Right ventricle myocardium inferior (tissue), 1 donor: ENCODE data around the gene CRYAA. TPM values are rescaled to one million over a fixed set of nuclear protein-coding genes. Genes with fewer than 3 reads are reported as not detected.
"Not testable (repeated sequence)": the region's sequence is repeated elsewhere in the genome, so short reads cannot be mapped to it uniquely, and the experiment has no call there.

Source experiments
- ATAC-seq: fragments of 200-7000 bp; cut with Tn5 transposase; one replicate; pipeline ENCODE4 v1.9.1; 2020; ENCODE audit warnings: mild to moderate bottlenecking, moderate library complexity
- DNase-seq: peaks from one replicate; pipeline ENCODE4 v3.0.0; 2021; ENCODE audit errors: missing footprints
- intact Hi-C: fragments of 100-400 bp; cut with DNase I; formaldehyde crosslinking; loops from one replicate; pipeline ENCODE4 v1.11.0; 2022
- long read RNA-seq: library from polyadenylated mRNA; unstranded; transcript quantifications from one replicate; pipeline ENCODE4 v2.0.0, GENCODE V29; 2021
- total RNA-seq: library from RNA; stranded (reverse); fragmentation: NEBNext Ultra II Directional; extraction: Animal tissue kit (Norgen Biotek cat#: 25700); gene quantifications from one replicate; pipeline ENCODE4 v1.2.1, GENCODE V29; 2021
- donor health status: DM: no; HTN: yes; CAD: no; lungs with severe emphysema.

CRYAA gene
- total RNA-seq: not detected
- long read RNA-seq: 0 reads

DNA sequence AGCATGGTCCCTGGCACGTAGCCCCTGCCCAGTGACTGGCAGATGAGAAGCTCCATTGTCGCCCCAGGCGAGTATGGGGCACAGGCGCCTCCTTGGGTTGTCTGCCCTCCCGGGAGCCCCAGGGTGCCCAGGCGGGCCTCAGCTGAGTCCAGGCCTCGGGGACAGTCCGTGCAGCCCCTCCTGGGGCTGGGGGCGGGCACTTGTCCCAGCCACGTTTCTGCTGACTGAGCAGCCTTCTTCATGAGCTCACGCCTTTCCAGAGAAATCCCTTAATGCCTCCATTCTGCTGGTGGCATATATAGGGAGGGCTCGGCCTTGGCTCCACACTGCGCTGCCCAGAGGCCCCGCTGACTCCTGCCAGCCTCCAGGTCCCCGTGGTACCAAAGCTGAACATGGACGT lies at the start of gene CRYAA:
TSS of gene CRYAA (plus strand) at position 301 of the 400 bp plus-strand sequence. CDS start at position 393, 92 bp downstream.
- DNase-seq, intact Hi-C loops, ATAC-seq: not testable (repeated sequence)

- DNase-seq, intact Hi-C loops, ATAC-seq: not testable (repeated sequence)
Observed at GRCh38 chr21:43130094-43130493, 38.7 kb upstream of the CRYAA start.

- intact Hi-C loops, DNase-seq, ATAC-seq: not testable (repeated sequence)
Observed at GRCh38 chr21:43134520-43134919, 34.3 kb upstream of the CRYAA start.

DNA sequence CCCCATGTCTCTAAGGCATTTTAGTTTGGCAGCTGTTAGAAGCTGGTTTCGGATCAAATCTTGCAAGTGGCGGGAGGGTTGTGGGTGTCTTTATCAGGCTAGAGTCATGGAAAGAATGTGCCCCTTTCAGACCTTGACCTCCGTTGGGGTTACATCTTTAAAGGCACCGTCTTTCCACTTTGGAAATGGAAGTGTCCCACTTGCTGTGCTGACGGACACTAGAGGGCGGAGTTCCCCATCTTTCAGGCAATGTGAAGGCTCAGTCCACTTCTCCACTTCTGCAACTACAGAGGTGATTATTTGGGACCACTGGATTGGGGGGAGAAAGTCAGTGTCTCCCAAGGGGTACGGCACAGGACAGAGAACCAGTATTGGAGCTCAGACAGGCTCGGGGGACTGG lies 29.9 kb upstream of the CRYAA start:
- DNase-seq, intact Hi-C loops: not testable (repeated sequence)
- peak; percentile 48 for ATAC-seq

GRCh38 chr21:43141407-43141806 lies 27.4 kb upstream of the CRYAA start:
- DNase-seq, ATAC-seq, intact Hi-C loops: not testable (repeated sequence)

DNA sequence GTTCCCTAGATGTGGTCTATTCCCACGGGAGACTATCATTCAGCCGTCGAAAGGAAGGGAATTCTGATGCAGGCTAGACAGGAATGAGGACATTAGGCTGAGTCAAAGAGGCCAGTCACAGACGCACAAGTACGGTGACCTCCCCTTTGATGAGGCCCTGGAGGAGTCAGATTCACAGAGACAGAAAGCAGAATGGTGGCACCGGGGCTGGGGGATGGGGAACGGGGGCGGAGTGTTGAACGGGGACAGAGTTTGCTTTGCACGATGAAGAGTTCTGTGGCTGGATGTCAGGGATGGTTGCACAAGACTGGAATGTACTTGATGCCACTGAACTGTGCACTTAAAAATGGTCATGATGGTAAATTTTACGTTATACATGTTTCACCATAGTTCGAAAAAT lies 22.2 kb upstream of the CRYAA start:
- intact Hi-C loops, DNase-seq, ATAC-seq: not testable (repeated sequence)

- DNase-seq, intact Hi-C loops: not testable (repeated sequence)
- peak; percentile 83 for ATAC-seq
Observed at GRCh38 chr21:43147999-43148398, 20.8 kb upstream of the CRYAA start.

DNA sequence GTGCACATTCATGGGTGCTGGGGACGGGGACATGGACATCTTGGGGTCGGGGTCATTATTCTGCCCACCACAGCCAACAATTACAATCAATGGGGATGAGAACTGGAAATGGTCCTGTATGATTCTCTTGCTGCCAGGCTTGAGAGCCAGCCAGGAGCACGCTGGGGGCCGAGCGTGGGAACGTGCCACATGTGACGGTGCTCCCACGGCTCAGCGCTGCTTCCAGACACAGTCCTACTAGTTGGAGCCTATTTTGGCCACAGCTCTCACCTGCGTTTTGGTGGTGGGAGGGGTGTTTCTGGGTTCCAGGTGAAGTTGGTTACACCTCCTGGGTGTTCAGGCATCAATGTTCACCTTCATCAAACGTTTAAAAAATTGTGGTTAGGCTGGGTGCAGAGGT lies 19.5 kb upstream of the CRYAA start:
- ATAC-seq, DNase-seq, intact Hi-C loops: not testable (repeated sequence)

DNA sequence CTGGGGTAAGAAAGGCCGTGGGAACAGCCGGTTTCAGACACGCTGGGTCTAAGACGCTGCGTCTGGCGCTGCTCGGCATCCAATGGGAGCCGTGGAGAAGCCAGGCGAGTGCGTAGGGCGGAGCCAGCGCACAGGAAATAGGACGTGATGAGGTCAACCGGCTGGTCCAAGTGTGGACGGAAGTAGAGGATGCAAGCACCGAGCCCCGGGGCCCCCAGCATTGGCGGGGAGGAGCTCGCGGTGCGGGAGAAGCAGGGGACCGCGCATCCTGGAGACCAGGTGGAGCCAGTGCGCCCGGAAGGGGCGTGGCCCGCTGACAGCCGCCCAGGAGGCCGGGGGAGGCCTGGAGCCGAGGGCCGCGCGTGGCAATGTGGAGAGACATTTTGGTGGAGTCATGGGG lies 15.2 kb upstream of the CRYAA start:
- intact Hi-C loops, ATAC-seq, DNase-seq: not testable (repeated sequence)

- intact Hi-C loops, ATAC-seq, DNase-seq: not testable (repeated sequence)
Observed at GRCh38 chr21:43159279-43160175, 9.3 kb upstream of the CRYAA start.

DNA sequence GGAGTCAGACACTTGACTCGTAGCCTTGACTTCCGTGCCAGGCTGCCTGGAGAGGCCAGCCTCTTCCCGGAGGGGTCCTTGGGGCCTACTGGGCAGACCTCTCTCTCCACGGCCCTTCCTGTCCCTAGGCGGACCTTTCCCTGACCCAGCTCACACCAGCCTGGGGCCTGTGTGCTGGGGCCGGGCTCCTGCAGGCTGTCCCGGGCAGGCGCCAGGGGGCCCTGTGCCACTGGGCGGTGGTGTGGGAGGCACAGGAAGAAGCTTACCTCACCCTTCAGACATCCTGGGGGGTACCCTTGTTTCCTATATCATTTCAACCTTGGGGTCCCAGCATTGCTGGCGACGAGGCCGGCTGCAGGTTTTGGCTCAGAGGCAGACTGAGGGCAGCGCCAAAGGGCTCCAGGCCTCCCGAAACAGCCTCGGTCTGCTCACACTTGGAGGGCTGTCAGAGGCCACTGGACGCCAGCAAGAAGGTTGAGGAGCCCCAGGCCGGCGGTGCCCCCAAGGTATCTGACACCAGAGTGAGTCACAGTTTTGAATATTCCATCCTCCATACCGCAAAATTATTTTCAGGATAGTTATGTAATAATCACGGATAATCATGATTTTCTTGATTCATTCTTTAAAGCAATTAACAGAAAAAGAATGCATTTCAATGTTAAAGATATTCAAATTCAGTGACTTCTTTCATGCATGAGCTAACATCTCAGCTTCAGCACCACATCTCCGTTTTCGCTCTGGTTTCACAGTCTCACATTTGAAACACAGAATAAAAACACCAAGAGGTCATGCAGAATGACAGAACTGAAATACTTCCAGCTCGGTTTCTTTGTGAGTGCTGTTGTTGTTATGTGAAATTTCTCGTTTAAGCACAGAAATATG lies 6.7 kb upstream of the CRYAA start:
- ATAC-seq, intact Hi-C loops, DNase-seq: not testable (repeated sequence)

DNA sequence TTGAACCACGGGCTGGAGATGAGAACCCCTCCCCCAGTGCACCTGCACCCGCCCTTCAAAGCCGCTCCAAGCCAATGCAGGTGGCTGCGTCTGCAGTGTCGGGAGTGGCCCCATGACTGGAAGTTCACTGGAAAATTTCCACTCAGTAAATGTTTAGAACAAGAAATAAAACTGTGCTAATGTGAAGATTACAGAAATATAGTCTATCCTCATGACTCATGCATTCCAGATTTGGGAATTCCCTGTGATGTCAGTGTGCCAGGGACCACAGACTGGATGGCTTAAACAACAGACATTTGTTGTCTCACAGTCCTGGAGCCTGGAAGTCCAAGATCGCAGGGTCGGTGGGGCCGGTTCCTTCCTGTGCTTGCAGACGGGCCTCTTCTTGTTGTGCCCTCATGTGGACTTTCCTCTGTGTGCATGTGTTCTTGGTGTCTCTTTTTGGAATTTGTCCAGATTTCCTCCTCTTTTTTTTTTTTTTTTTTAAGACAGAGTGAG lies 6.1 kb upstream of the CRYAA start:
- DNase-seq, intact Hi-C loops: not testable (repeated sequence)
- peak; percentile 20 for ATAC-seq

GRCh38 chr21:43164823-43165222 lies 4.0 kb upstream of the CRYAA start:
- intact Hi-C loops, ATAC-seq, DNase-seq: not testable (repeated sequence)

- DNase-seq, ATAC-seq, intact Hi-C loops: not testable (repeated sequence)
Observed at GRCh38 chr21:43165734-43166133, 3.1 kb upstream of the CRYAA start.

- DNase-seq, ATAC-seq, intact Hi-C loops: not testable (repeated sequence)
Observed at GRCh38 chr21:43169230-43169886, 550 bp downstream of the CRYAA start.

DNA sequence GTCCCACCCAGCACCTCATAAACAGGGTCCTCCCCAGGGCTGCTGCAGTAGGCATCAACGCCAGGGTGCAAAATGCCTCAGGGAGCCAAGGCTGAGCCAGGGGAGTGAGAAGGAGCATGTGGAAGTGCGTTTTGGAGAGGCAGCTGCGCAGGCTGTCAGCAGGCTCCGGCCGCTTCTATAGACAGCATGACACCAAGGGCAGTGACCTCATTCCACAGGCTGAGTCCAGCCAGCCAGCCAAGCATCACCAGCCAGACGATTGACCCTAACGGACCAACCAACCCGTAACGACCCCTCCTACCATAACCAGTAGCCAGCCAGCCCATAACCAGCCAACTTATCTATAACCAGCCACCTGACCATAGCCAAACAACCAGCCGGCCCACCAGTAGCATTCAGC lies 1.1 kb downstream of the CRYAA start:
- ATAC-seq, intact Hi-C loops, DNase-seq: not testable (repeated sequence)

GRCh38 chr21:43172812-43173211 lies 4.0 kb downstream of the CRYAA start:
- intact Hi-C loops, DNase-seq, ATAC-seq: not testable (repeated sequence)

DNA sequence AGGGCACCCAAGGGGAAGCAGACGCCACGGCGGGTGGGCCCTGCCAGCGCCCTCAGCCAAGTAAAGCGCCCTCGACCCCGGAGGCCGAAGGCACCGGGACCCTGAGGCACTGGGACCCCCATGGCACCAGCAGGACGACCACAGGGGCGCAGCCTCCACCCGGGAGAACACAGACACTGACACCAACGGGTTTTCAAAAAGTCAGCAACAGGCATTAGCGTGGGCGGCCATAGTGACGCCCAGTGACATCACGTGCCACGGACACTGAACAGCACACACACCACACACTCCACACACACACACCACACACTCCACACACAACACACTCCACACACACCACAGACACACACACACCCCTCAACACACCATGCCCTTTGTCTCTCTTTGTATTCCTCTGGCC lies 4.6 kb downstream of the CRYAA start:
- DNase-seq, intact Hi-C loops, ATAC-seq: not testable (repeated sequence)
